OCI-LY7 (cell line): ENCODE measurements around the gene RRM1.

ENCODE experiments used
- EZH2phosphoT487 ChIP-seq: fragments of 200-600 bp; sonication (generic); IDR thresholded peaks from 2 replicates; pipeline ENCODE4 v1.6.1; 2018; ENCODE audit warnings: low read depth, borderline replicate concordance, mild to moderate bottlenecking, mixed run types, antibody characterized with exemption, low read length, moderate library complexity, mixed read lengths
- TF ChIP-seq, protein P1 (sequence below): fragments of 200-600 bp; sonication (generic); conservative IDR thresholded peaks from 2 replicates; pipeline ENCODE4 v1.5.1; 2014; ENCODE audit warnings: mild to moderate bottlenecking, antibody characterized with exemption, low read length, moderate library complexity, mixed read lengths

DNA sequence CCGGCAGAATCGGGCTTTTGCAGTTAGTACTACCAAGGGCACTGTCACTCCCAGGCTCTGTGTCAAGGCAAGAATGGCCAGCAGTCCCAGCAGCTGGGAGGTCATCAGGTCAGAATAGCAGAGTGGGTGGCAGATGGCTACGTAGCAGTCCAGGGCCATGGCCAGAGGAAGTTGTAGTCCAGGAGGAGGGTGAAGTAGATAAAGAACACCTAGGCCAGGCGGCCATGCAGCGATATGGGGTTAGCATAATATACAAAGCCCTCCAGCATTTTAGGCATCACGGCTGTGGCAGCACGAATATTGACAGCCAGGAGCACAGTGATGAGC, 52.1 kb downstream of the RRM1 start:
- TF ChIP-seq, protein P1, sequence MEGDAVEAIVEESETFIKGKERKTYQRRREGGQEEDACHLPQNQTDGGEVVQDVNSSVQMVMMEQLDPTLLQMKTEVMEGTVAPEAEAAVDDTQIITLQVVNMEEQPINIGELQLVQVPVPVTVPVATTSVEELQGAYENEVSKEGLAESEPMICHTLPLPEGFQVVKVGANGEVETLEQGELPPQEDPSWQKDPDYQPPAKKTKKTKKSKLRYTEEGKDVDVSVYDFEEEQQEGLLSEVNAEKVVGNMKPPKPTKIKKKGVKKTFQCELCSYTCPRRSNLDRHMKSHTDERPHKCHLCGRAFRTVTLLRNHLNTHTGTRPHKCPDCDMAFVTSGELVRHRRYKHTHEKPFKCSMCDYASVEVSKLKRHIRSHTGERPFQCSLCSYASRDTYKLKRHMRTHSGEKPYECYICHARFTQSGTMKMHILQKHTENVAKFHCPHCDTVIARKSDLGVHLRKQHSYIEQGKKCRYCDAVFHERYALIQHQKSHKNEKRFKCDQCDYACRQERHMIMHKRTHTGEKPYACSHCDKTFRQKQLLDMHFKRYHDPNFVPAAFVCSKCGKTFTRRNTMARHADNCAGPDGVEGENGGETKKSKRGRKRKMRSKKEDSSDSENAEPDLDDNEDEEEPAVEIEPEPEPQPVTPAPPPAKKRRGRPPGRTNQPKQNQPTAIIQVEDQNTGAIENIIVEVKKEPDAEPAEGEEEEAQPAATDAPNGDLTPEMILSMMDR, result no peak
- TF ChIP-seq EZH2phosphoT487, result no peak
